ENCODE measurements around the gene SOX6.

Gene SOX6

DNA sequence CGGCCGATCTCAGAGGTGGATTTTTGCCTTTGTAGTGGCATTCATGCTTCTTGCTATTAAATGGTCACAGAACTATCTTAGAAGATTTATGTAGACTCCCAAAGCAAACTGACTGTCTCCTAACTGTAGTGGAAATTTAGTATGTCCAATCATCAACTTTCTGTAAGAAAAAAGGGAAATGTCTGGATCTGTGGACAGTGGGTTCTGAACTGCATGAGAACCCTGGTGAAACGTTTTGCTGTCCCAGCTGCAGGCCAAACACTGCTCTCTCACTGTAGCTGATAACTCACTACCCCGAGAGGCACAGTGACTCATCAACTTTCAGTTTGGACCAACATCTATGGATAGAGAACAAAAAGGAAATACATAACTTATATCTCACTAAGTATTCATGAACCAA, 387.1 kb downstream of the SOX6 start:
- peak in 27 of 56 donors; percentile 3 to 77 (median 20) for DNase-seq

DNA sequence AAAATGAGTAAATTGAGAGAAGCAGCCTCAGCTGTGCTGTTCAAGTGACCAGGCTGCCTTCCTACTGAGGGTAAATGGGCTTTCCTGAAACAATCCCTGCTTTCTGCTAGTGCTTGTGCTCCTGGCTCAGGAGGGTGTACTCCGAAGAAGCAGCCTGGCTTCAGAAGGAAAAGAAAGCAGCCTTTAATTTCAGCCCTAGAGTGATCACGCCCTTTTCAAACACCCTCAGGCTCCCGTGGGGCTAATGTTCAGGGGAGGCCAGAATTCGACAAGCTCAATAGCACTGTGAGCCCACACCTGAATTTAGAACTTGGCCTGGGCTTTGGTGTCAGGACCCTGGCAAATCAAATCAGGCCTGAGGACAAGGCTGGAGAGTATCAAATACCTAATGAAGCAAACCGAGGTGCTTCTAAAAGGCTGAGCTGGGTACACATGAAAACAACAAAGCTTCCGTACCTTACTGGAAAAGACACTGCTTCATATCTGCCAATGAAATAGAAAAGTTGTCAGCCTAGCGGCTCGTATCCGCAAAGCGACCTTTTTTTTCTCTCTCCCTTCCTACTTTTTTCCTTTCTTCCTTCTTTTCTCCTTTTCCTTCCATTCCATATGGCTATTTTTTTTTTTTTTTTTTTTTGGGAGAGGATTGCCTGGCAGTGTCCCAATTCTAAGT, 387.8 kb downstream of the SOX6 start:
- peak in 4 of 56 donors; percentile 4 to 20 (median 6) for DNase-seq

DNA sequence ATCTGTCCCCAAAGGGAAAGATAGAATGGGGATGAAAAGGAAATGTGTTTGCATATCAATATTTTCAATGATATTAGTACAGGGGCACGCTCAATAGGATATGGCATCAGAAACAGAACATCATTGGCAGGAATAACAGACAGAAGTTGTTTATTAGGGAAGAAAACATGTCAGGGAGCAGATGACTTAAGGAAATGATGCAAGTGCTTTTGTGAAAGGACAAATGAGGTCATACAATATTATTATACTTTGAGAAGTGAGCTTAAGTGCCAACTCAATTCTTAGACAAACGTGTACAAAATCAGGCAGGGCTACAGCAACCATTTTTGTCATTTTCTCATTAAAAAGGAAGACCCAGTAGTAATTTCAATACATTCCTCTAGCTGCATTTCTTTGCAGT, 388.4 kb downstream of the SOX6 start:
- no peak for DNase-seq

DNA sequence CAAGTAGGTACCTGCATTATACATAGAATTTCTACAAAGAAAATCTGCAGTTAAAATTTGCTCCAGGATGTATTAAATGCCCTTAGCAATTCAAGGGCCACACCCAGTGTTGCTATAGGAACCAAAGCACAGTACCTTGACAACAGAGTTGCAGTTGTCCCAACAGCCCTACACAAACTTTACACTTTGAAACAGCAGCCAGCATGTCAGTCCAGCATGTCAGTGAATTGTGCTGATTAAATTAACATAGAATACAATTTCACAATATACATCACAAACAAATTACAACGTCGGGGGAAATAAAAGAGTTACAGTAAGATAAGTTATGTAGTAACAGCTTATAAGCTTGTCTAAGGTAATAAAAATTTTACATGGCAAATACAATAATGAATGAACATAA, 389.2 kb downstream of the SOX6 start:
- DNase-seq, result no peak

DNA sequence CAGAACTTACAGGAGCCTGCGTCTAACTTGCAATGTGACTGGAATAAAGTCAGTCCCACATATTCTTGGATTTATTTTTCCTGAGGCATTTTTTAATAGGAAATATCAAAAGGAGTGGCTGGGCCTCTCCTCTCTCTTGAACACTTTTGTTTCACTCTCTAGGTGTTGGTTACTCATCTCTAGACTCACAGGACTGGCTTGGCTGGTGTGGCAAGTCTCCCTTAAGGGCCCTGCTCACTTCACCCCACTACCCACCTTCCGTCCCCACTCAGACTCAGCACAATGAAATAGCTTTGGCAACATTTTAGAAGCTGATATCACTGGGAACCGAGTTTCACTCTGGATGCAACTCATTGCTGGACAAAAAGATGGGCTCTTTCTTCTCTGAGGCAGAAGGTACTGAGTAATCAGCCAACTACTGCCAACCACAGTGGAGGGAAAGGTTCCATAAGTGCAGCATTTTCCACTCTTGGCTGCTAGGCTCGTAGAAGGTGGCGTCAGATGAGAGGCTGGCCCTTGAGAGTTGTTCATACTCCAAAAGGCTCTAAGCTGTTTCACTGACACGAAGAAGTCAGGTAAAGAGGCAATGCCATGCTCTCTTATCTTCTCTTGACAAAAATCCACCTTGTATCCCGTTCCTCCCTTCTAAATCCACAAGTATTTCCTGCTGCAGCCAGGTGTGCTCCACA, 390.6 kb downstream of the SOX6 start:
- no peak for DNase-seq

DNA sequence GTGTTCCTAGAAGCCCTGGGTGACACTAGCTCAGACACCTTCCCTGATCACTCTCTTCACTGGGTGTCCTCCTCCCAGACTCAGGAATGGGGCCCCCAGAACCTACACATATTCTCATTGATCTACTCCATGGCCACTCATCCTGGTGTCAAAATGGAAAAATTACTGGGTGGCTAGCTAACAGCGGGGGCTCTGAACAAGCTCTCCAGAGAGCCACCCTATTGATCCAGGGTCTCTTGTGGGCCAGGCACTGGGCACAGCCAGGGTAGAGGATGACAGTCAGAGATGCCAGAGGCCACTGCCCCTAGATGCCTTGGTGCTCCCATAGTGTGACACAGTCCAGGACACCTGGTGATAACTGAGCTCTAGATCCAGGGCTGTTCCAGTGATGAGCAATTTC, 393.1 kb downstream of the SOX6 start:
- DNase-seq, result no peak

DNA sequence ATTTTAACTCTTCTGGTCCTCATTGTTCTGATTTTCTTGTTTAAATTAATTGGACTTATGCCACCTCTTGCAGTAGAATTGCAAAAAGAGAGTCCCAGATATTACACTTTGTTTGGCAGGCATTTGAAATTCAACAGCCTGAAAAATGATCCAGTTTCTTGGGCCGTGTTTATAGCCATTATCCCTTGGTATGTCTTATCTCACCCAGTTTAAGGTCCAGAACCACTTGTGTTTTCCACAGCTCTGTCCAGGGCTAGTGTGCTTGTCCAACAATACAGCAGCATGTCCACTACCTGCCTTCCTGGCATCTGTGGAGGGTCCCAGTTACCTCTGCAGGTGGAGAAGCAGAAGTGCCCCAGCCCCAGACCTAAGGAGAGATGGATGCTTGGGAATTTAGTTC, 397.4 kb downstream of the SOX6 start:
- DNase-seq, result no peak

DNA sequence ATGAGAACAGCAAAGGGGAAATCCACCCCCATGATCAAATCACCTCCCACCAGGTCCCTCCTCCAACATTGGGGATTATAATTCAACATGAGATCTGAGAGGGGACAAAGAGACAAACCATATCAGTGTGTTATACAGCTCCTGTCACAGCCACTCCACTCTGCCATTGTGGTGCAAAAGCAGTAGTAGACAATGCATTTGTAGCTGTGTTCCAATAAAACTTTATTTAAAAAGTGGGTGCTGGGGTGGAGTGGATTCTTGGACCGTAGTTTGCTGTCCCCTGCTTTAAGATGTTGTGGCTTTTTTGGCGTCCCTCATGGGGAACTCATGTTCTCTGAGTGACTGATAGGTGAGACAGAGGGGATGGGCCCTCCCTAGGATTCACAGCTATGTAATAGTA, 399.1 kb downstream of the SOX6 start:
- DNase-seq, result no peak

DNA sequence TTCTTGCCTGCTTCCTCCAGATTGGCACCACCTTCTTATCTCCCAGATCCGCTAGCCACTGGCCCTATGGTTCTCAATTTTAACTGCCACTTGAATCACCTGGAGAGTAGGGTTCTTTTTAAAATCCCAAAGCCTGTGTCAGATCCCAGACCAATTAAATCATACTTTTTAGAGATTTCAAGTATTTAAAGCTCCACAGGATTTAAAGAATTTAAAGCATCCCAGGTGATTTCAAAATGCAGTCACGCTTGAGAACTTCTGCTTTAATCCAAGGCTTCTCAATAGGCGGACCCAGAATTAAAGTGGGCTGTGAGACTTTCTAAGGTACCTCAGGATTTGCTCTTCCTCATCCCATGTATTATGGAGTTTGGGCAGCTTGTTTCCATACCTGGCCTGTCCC, 400.0 kb downstream of the SOX6 start:
- DNase-seq, result no peak

DNA sequence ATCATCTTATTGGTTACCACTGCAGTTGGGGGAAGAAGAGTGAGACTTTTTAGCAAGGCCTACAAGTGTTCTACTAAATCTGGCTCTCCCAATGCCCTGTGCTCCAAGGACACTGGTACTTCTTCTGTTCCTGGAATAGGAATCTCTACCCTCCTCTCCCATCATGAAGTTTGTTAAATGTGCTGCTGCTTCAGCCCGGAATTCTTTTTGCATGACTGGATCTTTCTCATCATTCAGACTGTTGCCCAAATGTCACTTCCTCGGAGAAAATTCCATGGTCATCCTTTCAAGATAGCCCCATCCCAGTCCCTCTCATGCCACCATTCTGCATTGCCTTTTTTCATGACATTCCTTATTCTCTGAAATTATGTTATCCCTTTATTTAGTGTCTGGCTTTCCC, 400.8 kb downstream of the SOX6 start:
- no peak for DNase-seq

DNA sequence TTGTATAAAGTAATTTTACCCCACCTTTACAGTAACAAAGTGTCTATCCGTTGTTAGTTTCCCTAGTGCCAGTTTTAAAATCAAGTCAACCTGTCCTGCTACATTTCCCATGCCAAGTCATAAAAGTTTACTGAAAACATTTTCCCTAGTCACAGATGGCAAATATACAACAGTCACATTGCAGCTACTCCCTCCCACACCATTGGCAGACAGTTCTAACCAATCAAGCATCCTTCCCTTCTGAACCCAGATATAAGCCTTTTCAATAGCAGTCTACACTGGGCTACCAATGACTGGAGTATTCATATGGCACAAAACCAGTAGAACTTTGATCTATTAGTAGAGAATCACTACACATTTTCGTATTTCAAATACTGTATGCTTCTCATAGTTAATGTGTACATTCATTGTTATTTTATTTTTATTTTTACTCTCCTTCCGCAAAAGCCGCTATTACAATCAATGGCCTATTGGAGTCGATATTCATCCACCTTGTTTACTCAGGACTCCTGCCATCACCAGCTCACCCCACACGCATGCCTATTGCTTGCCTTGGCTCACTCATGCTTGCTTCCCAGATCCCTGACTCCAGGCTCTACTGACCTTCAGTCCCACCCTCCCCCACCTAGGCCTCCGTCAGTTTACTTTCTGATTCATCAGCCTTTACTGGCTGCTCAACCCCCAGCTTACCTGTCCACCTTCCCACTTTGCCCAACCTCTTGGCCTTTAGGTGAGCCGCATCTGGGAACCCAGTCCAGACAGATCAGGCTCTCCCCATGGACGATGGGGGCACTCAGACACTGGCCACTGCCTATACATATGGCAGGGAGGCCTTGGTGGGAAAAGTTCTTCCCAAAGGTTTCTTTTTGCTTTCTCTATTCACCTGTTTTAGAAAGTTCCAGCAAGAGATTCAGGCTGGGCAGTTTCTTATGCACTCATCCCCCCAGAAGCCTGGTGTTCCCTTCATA, 408.4 kb downstream of the SOX6 start:
- no peak for DNase-seq

DNA sequence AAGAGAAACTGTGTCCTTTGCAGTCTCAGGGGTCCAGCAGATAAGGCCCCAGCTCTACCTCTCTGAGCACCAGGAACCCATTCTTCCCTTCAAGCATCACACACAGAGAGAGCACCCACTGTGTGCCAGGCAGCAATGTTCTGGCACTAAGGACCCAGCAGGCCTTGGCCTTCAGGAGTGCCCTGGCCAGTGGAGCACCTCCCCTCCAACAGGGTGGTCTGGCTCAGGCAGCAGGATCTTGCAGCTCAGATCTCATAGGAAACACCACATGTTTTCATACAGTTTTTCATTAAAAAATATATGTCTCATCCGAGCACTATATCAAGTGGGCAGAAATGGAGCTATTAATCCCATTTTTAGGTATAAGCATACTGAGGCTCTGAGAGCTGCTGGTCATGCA, 410.6 kb downstream of the SOX6 start:
- DNase-seq, result no peak

DNA sequence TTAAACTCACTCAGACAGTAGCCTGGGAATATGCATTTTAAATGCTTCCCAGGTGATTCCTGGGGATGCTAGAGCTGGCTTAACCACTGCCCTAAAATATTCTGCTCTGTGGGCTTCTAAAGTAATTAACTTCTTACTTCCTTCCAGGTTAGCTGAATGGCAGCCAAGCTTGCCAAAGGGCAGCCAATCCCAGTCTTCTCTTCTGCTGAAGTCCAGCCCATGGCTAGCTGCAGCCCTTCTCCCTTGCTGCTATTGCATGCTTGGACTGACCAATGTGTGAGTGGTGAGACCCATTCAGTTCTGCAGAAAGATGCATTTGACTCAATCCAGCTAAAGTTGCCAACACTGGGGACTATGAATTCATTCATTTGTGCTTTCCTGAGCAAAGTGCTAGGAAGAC, 411.9 kb downstream of the SOX6 start:
- peak in 3 of 56 donors; percentile 11 to 25 (median 24) for DNase-seq

DNA sequence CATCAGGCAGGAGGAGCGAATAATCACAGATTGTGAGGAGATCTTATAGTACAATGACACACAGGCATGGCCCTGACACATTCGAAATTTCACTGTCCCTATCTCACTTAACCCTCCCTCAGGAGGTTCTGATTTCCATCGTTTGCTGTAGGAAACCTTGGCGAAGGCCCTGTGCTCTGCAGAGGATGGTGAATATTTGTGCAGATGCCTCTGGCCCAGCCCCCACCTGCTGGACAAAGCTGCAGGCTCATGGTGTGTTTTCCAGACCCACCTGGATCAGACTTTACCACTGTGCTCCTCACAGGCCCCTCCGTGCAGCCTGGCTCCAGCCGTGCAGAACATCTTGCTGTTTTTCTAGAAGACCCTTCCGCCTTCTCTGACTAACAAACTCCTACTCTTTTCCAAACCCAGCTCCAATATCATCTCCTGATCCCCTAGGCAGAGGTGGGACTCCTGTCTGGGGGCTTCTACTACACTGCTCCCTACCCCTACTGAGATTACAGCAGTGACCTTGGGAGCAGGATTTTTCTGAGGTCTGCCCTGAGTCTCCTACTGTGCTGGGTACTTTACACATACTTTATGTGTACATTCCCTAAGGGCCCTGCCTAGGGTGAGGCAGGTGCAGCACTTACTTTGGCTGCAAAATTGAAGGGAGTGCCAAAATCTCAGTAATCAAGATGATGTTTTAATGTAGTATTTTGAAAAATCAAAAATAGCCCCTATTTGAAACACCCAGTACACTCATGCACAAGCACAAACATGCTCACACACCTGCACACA, 412.7 kb downstream of the SOX6 start:
- DNase-seq, result no peak

DNA sequence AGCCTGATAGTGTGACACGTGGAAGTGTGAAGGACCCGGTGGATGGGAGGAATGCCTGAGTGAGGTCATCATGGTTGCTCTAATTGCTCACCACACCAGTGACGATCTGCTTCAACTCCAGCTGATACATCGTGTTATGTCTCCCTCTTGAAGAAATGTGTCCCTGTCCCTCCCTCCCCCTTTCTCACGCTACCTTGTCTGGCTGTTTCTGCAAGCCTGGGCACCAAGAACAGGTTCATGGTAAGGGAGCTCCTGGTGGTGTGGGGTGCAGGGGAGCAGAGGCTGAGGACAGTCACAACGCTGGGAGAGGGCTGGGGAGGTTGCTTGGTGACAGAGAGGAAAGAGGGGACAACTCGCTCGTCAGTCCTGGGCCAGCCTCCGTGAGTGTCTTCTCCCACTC, 413.4 kb downstream of the SOX6 start:
- DNase-seq, result no peak

DNA sequence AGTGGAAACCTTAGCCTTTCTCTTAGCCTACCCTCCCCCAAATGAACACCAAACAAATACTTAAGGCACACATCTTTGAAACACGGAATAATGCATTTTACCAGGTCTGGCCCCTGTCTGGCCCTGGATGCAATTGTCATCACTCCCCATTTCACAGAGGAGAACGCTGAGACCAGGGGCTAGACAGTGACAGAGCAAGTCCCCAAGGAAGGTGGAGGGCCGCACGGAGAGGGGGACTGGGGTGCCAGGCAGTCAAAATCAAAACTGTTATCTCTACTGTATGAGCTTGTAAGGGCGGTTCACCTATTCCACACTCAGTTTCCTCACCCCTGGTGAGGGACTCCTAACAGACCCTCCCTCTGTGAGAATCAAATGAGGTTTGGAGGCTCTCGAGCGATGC, 414.2 kb downstream of the SOX6 start:
- DNase-seq, result no peak

DNA sequence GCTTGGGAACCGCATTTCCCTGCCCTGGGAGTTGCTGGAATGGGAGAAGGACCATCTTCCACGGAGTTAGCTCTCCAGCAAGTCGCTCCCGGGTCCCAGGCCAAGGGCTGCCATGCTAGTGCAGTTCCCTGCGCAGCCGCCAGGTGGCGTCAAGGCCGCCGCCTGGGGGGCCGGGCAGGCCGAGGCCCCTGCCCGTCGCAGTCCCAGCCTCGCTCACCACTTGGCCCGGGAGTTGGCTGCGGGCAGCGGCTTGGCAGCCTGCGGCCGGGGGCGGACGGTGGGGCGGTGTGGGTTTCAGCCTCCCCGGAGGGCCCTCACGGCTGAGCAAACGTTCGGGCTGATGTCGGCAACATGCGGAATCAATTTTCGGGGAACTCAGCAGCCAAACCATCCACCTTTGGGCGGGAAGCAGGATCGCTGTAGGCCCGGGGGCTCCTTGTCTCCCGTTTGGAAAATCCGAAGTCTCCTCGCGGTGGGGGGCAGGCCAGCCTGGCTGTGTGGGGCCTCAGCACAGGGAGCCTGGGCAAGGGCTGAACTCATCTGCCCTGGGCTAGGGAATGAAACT, 415.1 kb downstream of the SOX6 start:
- DNase-seq, result peak in 2 of 56 donors; percentile 4 to 5

DNA sequence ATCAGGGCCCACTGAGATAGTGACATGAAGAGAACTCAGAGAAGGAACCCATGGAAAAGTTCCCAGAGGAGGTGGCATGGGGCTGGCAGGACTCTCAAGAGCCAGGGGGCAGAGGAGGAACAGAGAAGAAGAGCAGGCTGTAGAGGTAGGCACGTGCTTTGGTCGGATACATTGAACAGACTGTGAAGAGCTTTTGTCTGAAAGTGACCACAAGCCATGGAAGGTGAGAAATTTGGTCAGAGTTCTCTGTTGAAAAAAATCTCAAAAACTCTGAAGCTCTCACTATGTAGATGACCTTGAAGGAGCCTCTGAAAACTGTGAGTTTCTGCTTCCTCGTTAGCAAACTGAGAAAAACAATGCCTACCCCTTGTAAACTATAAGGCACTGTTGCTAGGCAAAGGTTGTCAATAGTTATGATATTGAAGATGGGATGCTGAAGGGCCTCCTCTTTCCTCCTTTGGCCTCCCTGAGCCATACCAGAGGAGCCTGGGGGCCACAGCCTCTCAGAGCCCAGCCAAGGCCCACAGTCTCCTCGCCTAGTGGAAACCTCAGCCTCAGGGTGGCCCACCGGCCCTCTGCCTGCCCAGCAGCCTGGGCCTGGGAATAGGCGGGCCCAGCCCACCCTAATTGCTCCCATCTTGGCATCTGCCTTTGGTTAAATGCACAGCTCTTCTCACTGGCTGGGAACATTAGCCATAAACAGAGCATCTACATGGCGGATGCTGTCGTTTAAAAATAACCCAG, 415.7 kb downstream of the SOX6 start:
- no peak for DNase-seq

DNA sequence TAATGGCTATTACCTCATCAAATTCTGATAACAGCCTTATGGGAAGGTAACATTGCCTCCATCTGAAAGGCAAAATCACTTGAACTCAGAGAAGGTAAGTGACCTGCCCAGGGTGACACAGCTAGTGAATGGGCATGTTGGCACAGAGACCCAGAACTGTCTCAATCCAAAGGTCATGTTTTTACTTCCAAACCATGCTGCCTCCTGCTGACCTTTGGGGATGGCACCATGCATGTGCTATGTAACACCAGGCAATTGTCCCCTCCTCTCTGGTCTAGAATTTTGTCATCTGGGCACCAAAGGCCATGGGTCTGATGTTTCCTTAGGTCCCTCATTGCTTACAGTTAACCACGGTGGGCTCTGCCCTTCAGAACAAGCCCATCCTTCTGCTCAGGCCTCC, 417.4 kb downstream of the SOX6 start:
- no peak for DNase-seq

DNA sequence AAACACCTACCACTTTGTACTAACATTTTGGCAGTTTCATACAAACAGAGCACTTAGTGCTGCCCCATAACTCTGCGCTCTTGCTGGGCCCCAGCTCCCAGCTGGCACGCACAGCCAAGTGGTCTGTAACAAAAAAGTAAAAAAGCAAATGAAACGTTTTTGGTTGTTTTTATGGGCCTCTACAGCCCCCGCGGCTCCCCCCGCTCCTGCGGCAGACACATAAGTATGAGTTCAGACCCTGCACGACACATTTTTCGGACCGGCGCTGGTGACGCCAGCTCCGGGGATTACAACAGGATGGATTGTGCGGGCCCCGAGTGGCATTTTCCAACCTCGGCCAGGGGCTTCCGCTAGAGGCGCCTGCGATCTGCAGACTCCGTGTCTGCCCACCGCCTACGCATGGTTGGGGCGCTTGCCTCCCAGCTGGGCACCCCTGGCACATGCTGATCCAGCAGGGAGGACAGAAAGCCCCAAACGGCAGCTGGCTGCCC, 418.2 kb downstream of the SOX6 start:
- no peak for DNase-seq

All from nucleus accumbens (tissue), 56 donors.